Pancreas (tissue), 10 donors: Measurements from ENCODE around the gene PHETA1. TPM values are rescaled to one million over a fixed set of nuclear protein-coding genes. Genes with fewer than 3 reads are reported as not detected.

Source experiments
- ATAC-seq, 4 donors: fragments of 200-7000 bp; cut with Tn5 transposase; one replicate each; pipeline versions ENCODE4 v1.8.0 to v1.9.1; 2020; ENCODE audit warnings: mild to moderate bottlenecking in 4 of 4, moderate library complexity in 4 of 4
- DNase-seq, 6 donors: peaks; one replicate each; pipeline ENCODE4 v3.0.0-alpha.2; 2020
- FAIRE-seq: peaks from 2 replicates; lab custom pipeline; 2012; peaks lifted over from hg19 to GRCh38; lab: Jason Lieb, UNC
- H3K27ac ChIP-seq, 4 donors: fragments of 200-600 bp; sonication (generic); 1 replicate in 3 of 4; 2 replicates in 1 of 4; pipeline versions ENCODE4 v1.5.0 to v1.8.0; 2020
- H3K27me3 ChIP-seq, 4 donors: fragments of 200-600 bp; one replicate each; pipeline ENCODE4 v1.8.0; 2021
- H3K36me3 ChIP-seq, 3 donors: fragments of 200-600 bp; sonication (generic) in 1 of 3; one replicate each; pipeline versions ENCODE4 v1.5.0 to v1.8.0; 2020 to 2021
- H3K4me1 ChIP-seq, 3 donors: fragments of 200-600 bp; one replicate each; pipeline ENCODE4 v1.8.0; 2021
- H3K4me3 ChIP-seq, 4 donors: fragments of 200-600 bp; sonication (generic) in 2 of 4; one replicate each; pipeline versions ENCODE4 v1.5.0 to v1.8.0; 2020 to 2021
- H3K9me3 ChIP-seq, 4 donors: fragments of 200-600 bp; one replicate each; pipeline ENCODE4 v1.8.0; 2021
- WGBS, 2 donors: extraction: QIAGEN DNeasy Blood & Tissue Kit; methylation state at CpG; one replicate each; pipeline ENCODE4 v1.1.7; 2013; 5-methylcytosine and 5-hydroxymethylcytosine counted together
- intact Hi-C, 3 donors: fragments of 100-400 bp; cut with DNase I; formaldehyde crosslinking; loops; one replicate each; pipeline versions ENCODE4 v1.11.1 to v1.14.2; 2022
- polyA plus RNA-seq, 2 donors: library from polyadenylated mRNA; stranded (reverse); fragments of 200-250 nt; gene quantifications; one replicate each; pipeline ENCODE4 v1.2.3, GENCODE V29; 2013
- total RNA-seq, 6 donors: library from RNA; stranded (reverse); fragmentation: NEBNext Ultra II Directional in 4 of 6; extraction: Animal tissue kit (Norgen Biotek cat#: 25700) in 4 of 6; gene quantifications; one replicate each; pipeline versions ENCODE4 v1.2.1 to v1.2.4, GENCODE V29; 2021 to 2023
- TF ChIP-seq, protein P1 (sequence below), 4 donors: fragments of 200-600 bp; sonication (generic) in 3 of 4; IDR thresholded peaks; one replicate each; pipeline versions ENCODE4 v1.5.0 to v1.8.0; 2021; ENCODE audit warnings: antibody characterized with exemption in 4 of 4
- donor health status: healthy with polysubstance abuse.
- donor health status: DM: no; HTN: no; CAD: no; lungs with moderate emphysema.
- donor health status: DM: no; HTN: no; CAD: no.
- donor health status: control.
- donor health status: control.
- donor health status: Bipolar disorder and iron deficiency.
- donor health status: DM: yes; HTN: yes; CAD: no.
- donor health status: DM: no; HTN: no; CAD: no.
- donor health status: DM: no; HTN: no; CAD: no.
- donor health status: DM: yes; HTN: yes; CAD: no.

PHETA1 gene
- total and polyA plus RNA-seq, 8 donors, result 11.2 to 25.3 (median 18.6) TPM

DNA sequence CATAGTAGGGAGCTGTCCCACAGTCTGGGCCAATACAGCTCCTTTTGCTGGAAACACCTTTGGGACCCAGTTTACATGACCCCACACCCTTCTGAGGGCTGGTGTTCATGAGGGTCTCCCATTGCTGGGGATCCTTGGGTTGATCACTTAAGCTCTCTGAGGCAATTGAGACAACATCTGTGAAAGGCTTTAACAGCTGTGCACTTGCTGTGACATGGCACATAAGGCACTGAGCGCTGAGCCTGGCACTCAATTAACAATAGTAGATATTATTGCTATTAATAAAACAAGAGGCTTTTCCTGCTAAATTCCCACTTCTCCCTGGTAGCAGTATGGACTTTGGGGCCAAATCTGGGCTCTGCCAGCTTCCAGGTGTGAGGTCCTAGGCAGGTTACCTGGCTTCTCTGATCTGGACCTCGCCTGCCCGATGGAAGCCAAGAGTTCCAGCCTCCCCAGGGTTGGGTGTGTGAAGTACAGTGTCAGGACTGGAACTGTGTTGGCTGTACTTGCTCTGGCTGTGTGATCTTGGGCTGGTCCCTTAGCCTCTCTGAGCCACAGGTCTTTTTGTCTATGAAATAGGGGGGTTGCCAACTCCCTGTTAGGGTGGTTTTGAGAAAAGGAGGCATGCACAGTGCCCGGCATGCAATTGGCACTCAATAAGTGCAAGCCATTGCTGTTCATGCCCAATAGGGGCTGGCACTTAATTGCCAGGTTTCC lies 39.9 kb upstream of the PHETA1 start:
- ATAC-seq (no peak), FAIRE-seq (no peak), DNase-seq (no peak)
- Histone ChIP-seq H3K9me3 (no peaks in the 10 kb centered on the region), H3K27me3 (no peaks in the 10 kb centered on the region), H3K4me1 (peaks cover 4 to 43% (median 15%) of the 10 kb centered on the region in 3 donors), H3K4me3 (peak overlapping the region in 1 of 4 donors; percentile 92), H3K36me3 (no peaks in the 10 kb centered on the region), H3K27ac (peak overlapping the region in 3 of 4 donors; percentile 22 to 69 (median 53))
- TF ChIP-seq, protein P1, sequence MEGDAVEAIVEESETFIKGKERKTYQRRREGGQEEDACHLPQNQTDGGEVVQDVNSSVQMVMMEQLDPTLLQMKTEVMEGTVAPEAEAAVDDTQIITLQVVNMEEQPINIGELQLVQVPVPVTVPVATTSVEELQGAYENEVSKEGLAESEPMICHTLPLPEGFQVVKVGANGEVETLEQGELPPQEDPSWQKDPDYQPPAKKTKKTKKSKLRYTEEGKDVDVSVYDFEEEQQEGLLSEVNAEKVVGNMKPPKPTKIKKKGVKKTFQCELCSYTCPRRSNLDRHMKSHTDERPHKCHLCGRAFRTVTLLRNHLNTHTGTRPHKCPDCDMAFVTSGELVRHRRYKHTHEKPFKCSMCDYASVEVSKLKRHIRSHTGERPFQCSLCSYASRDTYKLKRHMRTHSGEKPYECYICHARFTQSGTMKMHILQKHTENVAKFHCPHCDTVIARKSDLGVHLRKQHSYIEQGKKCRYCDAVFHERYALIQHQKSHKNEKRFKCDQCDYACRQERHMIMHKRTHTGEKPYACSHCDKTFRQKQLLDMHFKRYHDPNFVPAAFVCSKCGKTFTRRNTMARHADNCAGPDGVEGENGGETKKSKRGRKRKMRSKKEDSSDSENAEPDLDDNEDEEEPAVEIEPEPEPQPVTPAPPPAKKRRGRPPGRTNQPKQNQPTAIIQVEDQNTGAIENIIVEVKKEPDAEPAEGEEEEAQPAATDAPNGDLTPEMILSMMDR (IDR thresholded peaks at IDR 0.05), result no peak
- 63 to 75% methylated on average over 4 of the region's 4 CpGs for WGBS, 2 donors
- intact Hi-C loops, result no loop called here

DNA sequence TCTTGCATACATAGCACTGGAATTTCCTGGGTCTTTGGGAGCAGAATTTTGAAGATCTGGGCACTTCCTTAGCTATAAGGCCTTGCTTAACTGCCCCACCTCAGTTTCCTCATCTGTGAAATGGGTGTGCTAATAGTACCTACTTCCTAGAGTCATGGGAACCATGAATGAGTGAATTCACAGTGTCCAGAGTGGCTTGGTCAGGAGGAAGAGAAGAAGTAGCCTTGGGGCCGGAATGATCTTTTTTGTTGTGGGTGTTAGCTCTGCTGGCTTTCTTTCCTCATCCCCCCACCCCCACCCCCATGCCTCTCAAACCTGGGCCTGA lies 39.2 kb upstream of the PHETA1 start:
- peak overlapping the region in 1 of 4 donors; percentile 92 for H3K4me3 ChIP-seq
- H3K9me3 ChIP-seq, result no peaks in the 10 kb centered on the region
- H3K36me3 ChIP-seq, result no peaks in the 10 kb centered on the region
- H3K27me3 ChIP-seq, result no peaks in the 10 kb centered on the region
- peaks cover 4 to 49% (median 13%) of the 10 kb centered on the region in 3 donors for H3K4me1 ChIP-seq
- no peak for FAIRE-seq
- H3K27ac ChIP-seq, result peak overlapping the region in 1 of 4 donors; percentile 79
- intact Hi-C loops, result no loop called here
- TF ChIP-seq, protein P1 (IDR thresholded peaks at IDR 0.05), result no peak
- no peak for DNase-seq
- no peak for ATAC-seq
- 61 to 88% methylated on average over 1 of the region's 1 CpG for WGBS, 2 donors

DNA sequence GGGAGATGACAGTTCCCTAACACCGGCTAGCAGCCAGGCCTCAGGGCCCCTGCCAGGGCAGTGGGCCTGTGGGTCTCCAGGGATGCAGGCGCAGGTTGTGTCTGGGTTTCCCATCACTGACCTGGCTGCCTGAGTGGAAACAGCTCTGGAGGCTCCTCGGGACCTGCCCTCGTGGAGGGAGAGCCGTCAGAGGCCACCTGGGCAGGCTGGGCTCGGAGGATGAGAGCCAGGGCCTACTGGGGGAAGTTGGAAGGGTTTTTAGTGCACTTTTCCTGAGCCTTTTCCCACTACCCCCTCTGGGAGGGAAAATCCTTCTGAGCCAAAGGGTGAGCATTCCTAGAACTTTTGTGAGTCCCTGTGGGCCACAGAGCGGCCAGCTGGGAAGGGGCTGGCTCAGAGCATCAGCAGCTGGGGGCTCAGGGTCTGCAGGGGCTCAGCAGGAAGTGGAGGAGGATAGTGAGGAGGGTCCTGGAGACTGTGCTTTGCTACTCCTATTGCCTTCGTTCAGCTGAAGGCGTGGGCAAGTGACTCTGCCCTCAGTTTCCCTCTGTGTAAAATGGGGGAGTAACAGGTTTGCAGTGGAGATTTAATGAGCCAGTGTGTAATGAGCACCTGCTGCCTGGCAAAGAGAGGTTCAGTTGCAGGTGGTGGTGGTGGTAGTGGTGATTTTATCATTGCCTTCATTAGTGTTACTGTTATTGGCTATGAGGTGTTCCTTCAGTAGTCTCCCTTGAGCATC lies 38.7 kb upstream of the PHETA1 start:
- WGBS, 2 donors, result 46 to 48% methylated on average over 9 of the region's 9 CpGs
- peaks cover 4 to 53% (median 13%) of the 10 kb centered on the region in 3 donors for H3K4me1 ChIP-seq
- H3K4me3 ChIP-seq, result peak overlapping the region in 3 of 4 donors; percentile 88 to 92 (median 91)
- H3K27me3 ChIP-seq, result no peaks in the 10 kb centered on the region
- H3K36me3 ChIP-seq, result no peaks in the 10 kb centered on the region
- peak overlapping the region in 3 of 4 donors; percentile 28 to 89 (median 79) for H3K27ac ChIP-seq
- FAIRE-seq (no peak), ATAC-seq (no peak), DNase-seq (peak in 2 of 6 donors; percentile 34 to 51)
- TF ChIP-seq, protein P1 (IDR thresholded peaks at IDR 0.05), result no peak
- H3K9me3 ChIP-seq, result no peaks in the 10 kb centered on the region
- intact Hi-C loops, result no loop called here

DNA sequence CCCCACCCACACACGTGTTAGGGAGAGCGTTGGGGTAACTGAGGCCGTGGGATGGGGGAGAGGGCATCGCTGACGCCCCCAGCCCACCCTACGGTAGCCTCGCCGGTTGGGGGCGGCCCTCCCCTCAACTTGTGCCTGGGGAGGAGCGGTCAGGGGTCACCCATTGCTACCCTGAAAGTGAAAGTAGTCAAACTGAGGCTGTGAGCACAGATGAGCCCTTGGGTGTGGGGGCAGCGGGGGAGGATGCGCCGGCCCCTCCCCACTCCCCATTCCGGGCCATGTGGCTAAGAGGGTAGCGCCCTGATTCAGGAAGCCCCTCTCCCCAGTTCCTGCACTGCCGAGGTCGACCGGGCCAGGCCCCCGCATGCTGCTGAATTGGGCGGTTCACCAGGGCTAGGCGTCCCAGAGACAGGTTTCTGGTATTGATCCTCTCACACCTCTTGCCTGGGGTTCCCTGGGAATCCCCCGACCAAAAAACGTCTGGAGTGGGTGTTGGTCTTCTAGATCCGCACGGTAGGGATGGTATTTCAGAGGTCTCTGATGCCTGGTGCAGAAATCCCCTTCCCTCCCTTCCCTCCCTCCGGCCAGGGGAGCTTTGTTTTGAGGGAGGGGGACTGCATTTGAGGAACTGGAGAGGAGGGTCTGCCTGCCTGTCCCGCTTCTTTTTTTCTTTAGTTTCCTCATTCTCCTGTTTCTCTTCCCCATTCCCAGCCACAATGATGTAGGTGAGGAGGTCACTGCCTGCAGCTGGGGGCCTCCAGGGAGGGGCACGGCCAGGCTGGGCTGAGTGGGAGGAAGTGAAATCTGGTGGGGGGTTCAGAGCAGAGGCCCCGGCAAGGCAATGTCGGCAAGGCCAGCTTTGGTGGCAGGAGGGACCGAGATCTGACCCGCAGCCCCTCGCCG lies 37.8 kb upstream of the PHETA1 start:
- Histone ChIP-seq H3K4me1 (peaks cover 4 to 57% (median 13%) of the 10 kb centered on the region in 3 donors), H3K36me3 (no peaks in the 10 kb centered on the region), H3K4me3 (peak overlapping the region; percentile 81 to 92 (median 90)), H3K9me3 (no peaks in the 10 kb centered on the region), H3K27ac (peak overlapping the region; percentile 39 to 89 (median 71)), H3K27me3 (no peaks in the 10 kb centered on the region)
- TF ChIP-seq, protein P1 (IDR thresholded peaks at IDR 0.05), result no peak
- FAIRE-seq, result no peak
- peak in 3 of 6 donors; percentile 45 to 81 (median 57) for DNase-seq
- WGBS, 2 donors, result 14 to 16% methylated on average over 32 to 34 of the region's 34 CpGs
- ATAC-seq, result no peak
- intact Hi-C loops, result no loop called here
